ELF-1 (cell line): ENCODE data around the gene TRAPPC11.
"Not testable (repeated sequence)": the region's sequence is repeated elsewhere in the genome, so short reads cannot be mapped to it uniquely, and the experiment has no call there.

Experiments used
- DNase-seq: peaks from one replicate; pipeline ENCODE4 v3.0.0-alpha.2; 2016; ENCODE audit warnings: low read depth, low spot score

TRAPPC11 gene

DNA sequence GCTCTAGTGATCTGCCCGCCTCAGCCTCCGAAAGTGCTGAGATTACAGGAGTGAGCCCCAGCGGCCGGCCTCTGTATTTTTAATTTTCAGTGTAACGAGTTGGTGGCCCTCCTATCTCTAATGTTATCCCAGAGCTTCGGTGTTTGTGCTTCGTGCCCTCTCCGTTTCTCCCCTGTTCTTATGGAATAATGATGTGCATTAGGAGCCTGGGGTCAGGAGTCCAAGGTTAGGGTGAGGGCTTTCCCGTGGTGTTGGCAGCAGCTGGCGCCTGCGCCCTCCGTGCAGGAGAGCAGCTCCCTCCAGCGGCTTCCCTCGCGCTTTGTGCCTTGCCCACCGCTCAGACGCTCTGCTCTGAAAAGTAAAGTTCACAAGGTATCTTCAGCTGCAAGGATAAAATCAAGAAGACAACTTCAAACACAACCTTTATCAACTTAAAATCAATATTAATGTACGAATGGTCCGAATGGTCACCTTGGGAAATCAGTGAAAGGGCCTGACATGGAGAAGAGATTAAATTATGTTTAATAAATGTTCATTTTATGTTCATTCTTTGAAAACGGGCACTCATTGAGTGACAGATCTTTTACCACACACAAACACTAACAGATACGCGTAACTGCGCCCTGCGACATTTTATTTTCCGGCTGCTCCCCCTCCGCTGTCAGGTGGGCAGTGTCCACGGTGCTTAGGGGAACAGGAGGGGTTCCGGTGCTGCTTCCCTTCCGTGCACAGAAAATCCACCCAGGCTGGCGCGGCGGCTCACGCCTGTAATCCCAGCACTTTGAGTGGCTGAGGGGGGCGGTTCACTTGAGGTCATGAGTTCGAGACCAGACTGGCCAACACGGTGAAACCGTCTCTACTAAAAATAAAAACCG is 62.4 kb downstream of the TRAPPC11 start:
- DNase-seq, result peak; percentile 86

DNA sequence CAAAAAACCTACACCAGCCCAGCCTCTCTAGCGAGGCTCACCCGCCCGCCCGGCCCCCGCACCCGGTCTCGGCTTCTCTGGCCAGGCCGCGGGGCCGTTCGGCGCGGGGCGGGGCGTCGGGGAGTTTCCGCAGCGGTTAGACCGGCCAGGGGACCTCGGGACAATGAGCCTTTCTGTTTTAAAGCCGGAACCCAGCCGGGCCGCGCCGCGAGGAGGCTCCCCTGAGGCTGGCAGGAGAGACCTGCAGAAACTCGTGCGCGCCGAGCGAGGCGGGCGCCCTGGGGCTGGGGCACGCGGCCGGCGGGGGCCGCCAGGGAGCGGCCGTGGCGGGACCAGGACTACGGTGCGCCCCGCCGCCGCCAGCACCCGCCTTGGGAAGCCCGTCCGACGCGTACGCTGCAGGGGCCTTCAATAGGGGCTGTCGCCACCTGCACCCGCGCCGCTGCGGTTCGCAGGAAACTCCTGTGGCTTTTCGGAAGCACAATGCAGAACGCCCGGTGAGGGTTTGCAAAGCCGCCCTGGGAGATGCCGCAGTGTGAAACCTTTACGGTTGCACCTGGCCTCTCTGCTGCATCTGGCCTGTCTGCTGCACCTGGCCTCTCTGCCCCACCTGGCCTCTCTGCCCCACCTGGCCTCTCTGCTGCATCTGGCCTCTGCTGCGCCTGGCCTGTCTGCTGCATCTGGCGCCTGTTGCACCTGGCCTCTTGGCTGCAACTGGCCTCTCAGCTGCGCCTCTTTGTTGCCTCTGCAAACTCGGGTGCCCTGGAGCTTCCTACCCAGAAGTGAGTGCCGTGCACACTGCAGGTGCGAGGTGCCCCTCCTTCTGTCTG is 63.9 kb downstream of the TRAPPC11 start:
- peak; percentile 77 for DNase-seq

DNA sequence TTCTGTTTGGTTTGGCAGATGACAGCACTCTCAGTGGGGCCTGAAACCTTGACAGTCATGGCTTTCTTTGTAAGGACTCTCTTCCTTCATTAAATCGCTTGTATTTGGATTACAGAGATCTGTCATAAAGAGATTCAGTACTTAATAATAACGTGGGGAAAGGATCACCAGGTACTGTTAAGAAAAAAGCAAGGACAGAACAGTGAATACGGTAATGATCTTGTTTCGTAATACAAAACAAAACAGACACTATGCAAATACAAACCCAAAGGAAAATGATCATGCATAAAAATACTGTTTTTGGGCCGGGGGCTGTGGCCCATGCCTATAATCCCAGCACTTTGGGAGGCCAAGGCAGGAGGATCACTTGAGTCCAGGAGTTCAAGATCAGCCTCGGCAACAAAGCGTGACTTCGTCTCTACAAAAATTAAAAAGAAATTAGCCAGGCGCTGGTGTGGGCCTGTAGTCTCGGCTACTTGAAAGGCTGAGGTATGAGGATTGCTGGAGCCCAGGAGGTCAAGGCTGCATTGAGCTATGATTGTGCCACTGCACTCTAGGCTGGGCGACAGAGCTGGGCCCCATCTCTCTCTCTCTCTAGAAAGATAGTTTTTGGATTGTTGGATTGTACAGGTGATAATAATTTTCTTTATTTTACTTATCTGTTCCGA is 64.6 kb downstream of the TRAPPC11 start:
- no peak for DNase-seq

DNA sequence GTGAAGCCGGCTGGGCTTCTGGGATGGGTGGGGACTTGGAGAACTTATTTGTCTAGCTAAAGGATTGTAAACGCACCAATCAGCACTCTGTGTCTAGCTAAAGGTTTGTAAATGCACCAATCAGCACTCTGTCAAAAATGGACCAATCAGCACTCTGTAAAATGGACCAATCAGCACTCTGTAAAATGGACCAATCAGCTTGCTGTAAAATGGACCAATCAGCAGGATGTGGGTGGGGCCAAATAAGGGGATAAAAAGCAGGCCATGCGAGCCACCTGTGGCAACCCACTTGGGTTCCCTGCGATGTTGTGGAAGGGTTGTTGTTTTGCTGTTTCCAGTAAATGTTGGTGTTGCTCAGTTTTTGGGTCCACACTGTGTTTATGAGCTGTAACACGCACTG is 66.5 kb downstream of the TRAPPC11 start:
- not testable (repeated sequence) for DNase-seq

DNA sequence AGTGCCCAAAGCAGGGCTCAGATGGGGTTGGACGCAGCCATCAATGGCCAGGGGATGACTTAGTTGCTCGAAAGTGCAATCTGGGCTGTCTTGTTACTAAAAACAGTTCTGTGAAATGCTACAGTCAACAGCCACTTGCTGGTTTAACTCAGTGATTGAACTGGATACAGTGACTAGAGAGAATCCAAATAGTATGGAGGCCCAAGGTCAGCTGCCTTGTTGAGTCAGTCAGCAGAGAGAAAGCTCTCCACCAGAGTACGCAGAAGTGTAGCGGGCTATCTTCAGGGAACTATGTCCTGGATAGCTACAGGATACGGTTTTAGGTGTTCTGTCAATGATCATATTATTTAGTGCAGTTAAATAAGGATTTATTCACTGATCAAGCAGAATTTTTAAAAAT is 68.4 kb downstream of the TRAPPC11 start:
- no peak for DNase-seq

DNA sequence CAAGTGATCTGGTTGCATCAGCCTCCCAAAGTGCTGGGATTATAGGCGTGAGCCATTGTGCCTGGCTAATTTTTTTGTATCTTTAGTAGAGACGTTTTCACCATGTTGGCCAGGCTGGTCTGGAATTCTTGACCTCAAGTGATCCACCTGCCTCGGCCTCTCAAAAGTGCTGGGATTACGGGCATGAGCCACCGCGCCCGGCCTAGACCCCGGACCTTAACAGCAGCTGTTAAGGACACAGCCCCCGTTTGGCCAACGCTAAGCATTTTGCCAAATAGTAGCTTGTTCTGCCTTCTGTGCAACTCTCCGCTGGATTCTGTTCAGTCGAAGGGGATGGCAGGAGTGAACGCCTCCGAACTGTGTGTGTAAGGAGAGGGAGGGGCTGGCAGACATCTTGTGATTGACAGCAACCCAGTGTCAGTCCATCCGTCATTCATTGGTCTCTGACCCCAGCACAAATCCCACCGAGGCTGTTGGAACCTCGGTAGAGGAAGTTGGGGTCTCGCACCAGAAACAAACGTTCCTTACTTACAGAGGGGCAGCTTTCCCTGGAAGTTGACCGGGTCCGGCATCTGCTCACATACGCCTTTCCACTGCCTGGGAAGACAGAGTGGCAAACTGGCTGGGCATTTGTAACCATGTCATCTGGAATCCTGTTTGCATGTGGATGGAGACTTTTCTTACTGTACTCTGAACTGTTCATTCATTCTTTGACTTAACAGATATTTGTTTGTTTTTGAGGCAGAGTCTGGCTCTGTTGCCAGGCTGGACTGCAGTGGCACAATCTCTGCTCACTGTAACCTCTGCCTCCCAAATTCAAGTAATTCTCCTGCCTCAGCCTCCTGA is 69.4 kb downstream of the TRAPPC11 start:
- no peak for DNase-seq

DNA sequence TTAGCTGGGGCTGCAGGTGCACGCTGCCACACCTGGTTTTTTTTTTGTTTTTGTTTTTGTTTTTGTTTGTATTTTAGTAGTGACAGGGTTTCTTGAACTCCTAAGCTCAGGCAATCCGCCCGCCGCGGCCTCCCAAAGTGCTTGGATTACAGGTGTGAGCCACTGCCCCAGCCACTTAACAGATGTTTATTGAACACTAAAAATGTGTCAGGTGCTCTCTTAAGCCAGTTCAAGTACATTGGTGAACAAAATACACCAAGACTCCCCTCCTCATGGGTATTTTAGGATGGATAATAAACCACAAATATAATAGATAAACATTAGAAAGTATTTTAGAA is 69.9 kb downstream of the TRAPPC11 start:
- no peak for DNase-seq

DNA sequence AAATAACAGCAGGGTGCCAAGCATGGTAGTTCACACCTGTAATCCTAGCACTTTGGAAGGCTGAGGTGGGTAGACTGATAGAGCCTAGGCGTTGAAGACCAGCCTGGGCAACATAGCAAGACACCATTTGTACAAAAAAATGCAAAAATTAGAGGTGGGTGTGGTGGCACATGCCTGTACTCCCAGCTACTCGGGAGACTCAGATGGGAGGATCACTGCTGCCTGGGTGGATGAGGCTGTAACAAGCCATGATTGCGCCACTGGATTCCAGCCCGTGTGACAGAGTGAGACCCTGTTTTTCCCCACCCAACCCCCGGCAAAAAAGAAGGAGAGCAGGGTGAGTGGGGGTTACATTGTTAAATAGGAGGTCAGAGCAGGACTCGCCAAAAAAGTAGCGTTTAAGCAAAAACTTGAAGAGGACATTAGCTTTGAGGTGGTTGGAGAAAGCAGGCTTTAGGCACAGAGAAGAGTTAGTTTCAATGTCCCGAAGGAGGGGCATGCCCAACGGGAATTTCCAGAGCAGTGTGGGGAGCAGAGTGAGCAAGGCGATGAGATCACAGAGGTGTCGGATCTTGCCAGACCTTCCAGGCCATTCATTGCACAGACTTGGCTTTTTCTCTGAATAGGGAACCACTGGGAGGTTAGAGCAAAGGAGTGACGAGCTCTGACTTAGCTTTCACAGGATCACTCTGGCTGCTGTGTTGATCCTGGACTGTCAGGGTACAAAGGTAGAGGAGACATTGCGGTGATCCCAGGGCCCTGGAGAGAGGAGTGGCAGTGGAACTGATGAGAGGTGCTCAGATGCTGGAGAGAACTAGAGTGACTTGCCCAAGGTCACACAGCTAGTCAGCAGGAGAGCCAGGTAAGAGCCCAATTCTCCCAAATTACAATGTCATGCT is 70.6 kb downstream of the TRAPPC11 start:
- no peak for DNase-seq

DNA sequence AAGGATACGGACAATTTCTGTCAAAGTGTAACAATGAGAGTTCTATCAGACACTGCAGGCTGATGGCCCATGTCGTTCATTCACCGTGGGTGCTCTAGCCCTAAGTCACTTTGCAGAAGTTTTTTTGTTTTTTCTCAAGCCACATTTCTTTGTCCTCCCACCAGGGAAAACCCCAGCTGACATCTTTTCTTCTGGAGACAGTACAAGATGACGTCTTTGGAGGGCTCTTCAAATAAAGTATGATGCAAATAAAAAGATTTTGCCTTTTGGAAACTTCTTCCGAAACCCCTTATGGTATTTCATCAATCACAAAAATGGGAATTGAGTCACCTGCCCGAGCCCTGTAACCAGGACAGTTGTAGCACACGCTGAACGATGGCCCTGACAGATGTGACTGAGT is 73.2 kb downstream of the TRAPPC11 start:
- no peak for DNase-seq

DNA sequence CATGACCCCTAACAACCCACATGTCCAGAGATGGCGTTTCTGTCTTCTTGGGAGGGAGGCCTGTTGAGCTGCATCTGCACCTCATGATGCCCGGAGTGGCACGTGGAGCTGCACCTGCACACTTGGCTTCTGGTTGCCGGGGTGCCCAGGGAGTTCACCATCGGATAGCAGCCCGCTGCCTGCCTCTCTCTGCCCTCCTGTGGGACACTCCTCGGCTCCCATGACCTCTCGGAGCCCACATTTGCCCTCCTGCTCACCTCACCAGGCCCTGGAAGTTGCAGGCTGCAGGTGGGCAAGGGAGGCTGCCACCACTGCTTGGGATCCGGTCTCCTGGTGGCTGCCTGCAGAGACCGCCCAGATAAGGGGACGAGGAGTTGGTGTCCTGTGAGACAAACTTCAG is 74.1 kb downstream of the TRAPPC11 start:
- DNase-seq, result no peak

DNA sequence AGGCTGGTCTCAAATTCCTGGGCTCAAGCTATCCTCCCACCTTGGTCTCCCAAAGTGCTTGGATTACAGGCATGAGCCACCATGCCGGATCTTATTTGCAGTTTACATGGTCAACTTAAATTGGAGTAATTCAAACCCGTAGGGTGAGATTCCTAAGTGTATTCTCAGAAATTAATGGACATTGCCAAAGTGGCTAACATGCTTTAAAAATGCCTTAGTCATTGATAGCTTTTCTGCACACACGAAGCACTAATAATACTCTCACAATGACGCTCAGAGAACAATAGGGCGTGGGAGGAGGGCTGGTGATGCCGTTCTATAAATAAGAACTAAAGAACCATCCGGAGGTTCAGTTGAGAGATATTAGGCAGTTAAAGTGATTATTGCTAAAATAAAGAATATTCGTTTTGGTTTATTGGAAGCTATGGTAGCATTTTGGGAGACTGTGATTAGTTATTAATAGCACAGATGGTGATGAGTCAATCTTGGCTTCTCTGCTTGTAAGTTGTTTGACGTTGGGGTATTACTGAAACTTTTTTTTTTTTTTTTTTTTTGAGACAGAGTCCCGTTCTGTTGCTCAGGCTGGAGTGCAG is 79.1 kb downstream of the TRAPPC11 start:
- DNase-seq, result no peak

DNA sequence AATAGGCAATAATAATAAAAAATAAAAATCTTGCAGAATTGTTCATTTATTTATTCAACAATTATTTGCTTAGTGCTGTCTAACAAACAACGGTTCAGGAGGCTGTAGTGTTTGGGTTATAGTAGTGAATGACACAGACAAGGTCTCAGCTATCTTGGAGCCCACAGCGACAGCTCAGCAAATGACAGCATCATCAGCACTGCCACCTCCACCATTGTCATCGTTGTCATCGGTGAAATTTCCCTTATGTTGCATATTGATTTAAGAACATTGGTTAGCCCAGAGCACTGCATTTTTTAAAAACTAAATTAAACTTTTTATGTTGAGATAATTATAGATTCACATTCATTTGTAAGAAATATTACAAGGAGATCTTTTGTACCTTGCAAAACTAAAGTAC is 79.9 kb downstream of the TRAPPC11 start:
- DNase-seq, result no peak

DNA sequence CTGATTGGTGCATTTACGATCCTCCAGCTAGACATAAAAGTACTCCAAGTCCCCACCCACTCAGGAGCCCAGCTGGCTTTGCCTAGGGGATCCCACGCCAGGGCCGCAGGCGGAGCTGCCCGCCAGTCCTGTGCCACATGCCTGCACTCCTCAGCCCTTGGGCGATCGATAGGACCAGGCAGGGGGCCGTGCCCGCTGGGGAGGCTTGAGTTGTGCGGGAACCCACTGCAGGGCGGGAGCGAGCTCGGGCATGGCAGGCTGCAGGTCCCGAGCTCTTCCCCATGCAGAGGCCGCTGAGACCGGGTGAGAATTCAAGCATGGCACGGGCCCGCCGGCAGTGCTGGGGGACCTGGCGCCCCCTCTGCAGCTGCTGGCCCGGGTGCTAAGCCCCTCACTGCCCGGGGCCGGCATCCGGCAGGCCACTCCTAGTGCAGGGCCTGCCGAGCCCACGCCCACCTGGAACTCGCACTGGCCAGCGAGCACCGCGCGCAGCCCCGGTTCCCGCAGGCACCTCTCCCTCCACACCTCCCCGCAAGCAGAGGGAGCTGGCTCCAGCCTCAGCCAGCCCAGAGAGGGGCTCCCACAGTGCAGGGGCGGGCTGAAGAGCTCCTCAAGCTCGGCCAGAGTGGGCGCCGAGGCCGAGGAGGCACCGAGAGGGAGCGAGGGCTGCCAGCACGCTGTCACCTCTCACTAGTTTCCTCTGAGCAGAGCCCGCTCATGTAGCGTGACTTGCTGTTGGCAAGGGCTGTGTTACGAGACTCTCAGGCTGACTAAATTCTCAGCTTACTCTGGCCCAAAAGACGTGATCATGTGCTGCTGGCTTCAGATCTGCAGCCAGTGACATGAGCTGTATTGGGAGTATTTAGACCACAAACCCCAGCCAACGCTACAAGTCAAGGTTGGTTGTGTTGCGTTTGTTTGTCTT is 87.5 kb downstream of the TRAPPC11 start:
- DNase-seq, result no peak

DNA sequence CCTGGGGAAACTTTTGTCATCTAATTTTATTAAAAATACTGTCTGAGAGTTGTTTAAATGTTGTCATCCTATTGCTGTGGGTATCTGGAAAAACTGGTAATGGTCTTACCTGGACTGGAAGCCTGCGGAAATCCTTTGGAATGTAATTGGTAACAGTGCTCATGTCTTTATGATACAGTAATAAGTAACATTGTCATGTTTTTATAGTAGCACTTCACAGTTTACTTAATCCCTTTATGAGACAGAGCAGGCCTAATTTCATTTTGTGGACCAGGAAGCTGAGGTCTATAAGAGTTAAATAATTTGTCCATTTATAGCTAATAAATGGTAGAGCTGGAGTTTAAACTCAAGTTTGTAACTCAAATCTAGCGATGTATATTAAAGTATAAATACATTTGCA is 88.3 kb downstream of the TRAPPC11 start:
- DNase-seq, result no peak

DNA sequence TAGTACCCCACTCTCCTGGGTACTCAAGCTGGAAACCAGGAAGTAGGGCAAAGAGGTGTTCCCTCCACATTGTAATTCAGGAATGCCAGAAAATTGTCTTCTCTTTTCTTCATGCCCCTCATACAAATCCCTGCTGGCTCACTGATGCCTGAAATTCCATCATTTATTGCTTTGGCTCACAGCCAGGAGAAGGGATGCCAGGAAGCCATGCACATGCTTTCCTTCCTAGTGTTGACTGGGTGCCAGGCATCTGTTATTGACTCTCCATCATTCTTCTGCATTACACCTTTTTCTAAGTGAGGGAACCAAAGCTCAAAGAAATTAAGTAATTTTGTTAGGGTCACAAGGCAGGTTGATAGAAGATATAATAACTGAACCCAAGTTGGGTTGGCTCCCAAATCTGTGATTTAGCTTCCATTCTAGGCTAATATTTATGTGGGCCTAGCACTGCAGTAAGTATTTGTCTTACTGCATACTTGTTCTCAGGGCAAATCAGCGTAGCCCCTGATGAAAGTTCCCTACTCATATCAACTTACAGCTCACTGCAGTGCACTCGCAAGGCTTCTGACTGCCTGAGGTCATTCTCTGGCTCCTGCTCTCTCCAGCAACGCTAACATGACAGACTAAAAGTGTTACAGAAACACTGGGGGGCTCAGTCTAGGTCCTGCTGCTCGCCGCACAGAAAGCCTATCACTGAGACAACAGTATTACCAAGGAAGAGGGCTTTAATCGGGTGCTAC is 89.0 kb downstream of the TRAPPC11 start:
- peak; percentile 34 for DNase-seq

DNA sequence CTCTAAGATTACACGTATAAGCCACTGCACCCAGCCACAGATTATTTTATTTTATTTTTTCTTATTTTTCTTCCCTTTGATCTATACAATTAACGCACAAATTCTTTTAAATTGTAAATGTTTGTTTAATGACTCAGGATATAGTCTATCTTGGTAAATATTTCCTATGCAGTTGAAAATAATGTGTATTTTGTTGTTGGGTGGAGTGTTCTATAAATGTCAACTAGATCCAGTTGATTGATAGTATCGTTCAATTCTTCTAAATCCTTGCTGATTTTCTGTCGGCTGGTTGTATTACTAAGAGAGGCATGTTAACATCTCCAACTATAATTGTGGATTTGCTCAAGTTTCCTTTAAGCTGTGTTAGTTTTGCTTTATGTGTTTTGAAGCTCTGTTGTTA is 92.0 kb downstream of the TRAPPC11 start:
- no peak for DNase-seq

DNA sequence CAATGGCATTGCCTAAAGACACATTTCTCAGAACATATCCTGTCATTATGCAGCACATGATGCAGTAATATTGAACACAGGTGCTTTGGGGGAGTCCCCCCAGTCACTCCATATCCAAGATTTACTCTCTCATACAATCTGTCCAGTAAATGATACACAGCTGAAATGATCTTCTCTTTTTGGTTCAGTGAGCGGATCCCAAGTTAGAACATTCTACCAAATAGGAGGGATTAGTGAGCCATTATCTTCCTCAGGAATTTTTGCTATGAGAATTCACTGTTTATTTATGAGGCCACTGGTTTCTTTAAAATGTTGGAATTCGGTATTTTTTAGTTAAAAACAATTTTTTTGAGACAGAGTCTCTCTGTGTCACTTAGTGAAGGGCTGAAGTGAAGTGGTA is 96.5 kb downstream of the TRAPPC11 start:
- DNase-seq, result no peak

DNA sequence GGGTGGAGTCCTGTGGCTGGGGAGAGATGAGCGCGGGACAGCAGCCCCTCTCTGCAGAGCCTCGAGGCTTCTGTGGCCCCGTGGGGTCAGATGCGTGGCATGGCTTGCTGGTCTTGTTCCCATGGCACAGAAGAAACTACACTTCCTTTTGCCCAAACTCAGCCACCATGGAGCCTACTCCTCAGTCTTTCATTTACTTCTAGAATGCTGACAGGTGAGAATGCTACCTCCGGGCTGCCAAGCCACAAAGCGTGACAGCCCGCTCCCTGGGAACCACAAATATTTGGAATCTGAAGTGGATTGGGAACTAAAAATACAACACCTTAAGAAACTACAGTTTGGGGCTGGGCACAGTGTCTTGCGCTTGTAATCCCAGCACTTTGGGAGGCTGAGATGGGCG is 98.0 kb downstream of the TRAPPC11 start:
- DNase-seq, result no peak
